OCI-LY7 (cell line): ENCODE measurements around the gene CDH23.

Experiments used
- CTCF ChIP-seq: fragments of 200-600 bp; sonication (generic); conservative IDR thresholded peaks from 2 replicates; pipeline ENCODE4 v1.5.1; 2014; ENCODE audit warnings: mild to moderate bottlenecking, antibody characterized with exemption, low read length, moderate library complexity, mixed read lengths
- EZH2phosphoT487 ChIP-seq: fragments of 200-600 bp; sonication (generic); IDR thresholded peaks from 2 replicates; pipeline ENCODE4 v1.6.1; 2018; ENCODE audit warnings: low read depth, borderline replicate concordance, mild to moderate bottlenecking, mixed run types, antibody characterized with exemption, low read length, moderate library complexity, mixed read lengths

- TF ChIP-seq CTCF = no peak
- TF ChIP-seq EZH2phosphoT487 = no peak
Observed at GRCh38 chr10:71396711-71397295, at the start of gene CDH23.
